HK-2 (cell line): Measurements from ENCODE around the gene NEO1.
"Not testable (repeated sequence)": the region's sequence is repeated elsewhere in the genome, so short reads cannot be mapped to it uniquely, and the experiment has no call there.

Experiments
- DNase-seq: peaks from one replicate; pipeline ENCODE4 v3.0.0-alpha.2; 2018; ENCODE audit not compliant: unreplicated experiment

The NEO1 gene

GRCh38 chr15:73212424-73212823 is 160.2 kb downstream of the NEO1 start:
- DNase-seq, result no peak

GRCh38 chr15:73221450-73221849 is 169.2 kb downstream of the NEO1 start:
- not testable (repeated sequence) for DNase-seq

- DNase-seq, result no peak
Observed at GRCh38 chr15:73225358-73226015, 173.2 kb downstream of the NEO1 start.

GRCh38 chr15:73226093-73226814 is 174.0 kb downstream of the NEO1 start:
- DNase-seq, result no peak

- no peak for DNase-seq
Observed at GRCh38 chr15:73227433-73228056, 175.3 kb downstream of the NEO1 start.

- no peak for DNase-seq
Observed at GRCh38 chr15:73228128-73228646, 175.9 kb downstream of the NEO1 start.

- DNase-seq, result no peak
Observed at GRCh38 chr15:73231661-73232419, 179.6 kb downstream of the NEO1 start.

- no peak for DNase-seq
Observed at GRCh38 chr15:73232776-73233175, 180.5 kb downstream of the NEO1 start.

GRCh38 chr15:73233623-73234022 is 181.4 kb downstream of the NEO1 start:
- no peak for DNase-seq

- no peak for DNase-seq
Observed at GRCh38 chr15:73237910-73238309, 185.6 kb downstream of the NEO1 start.

- DNase-seq, result no peak
Observed at GRCh38 chr15:73239564-73240215, 187.4 kb downstream of the NEO1 start.

GRCh38 chr15:73240866-73241499 is 188.7 kb downstream of the NEO1 start:
- DNase-seq, result peak; percentile 50

- no peak for DNase-seq
Observed at GRCh38 chr15:73244333-73244732, 192.1 kb downstream of the NEO1 start.

GRCh38 chr15:73246439-73246838 is 194.2 kb downstream of the NEO1 start:
- DNase-seq, result no peak

GRCh38 chr15:73246898-73247297 is 194.6 kb downstream of the NEO1 start:
- DNase-seq, result no peak

- DNase-seq, result no peak
Observed at GRCh38 chr15:73247331-73247730, 195.1 kb downstream of the NEO1 start.

GRCh38 chr15:73249499-73249898 is 197.2 kb downstream of the NEO1 start:
- no peak for DNase-seq

GRCh38 chr15:73254598-73254997 is 202.3 kb downstream of the NEO1 start:
- no peak for DNase-seq

GRCh38 chr15:73258271-73259108 is 206.2 kb downstream of the NEO1 start:
- no peak for DNase-seq

GRCh38 chr15:73264881-73265280 is 212.6 kb downstream of the NEO1 start:
- no peak for DNase-seq
